CD4-positive, alpha-beta memory T cell (primary cell): Measurements from ENCODE around the gene LZTS2. TPM values are rescaled to one million over a fixed set of nuclear protein-coding genes. Genes with fewer than 3 reads are reported as not detected.

Source experiments
- CTCF ChIA-PET: fragments of 350-600 bp; sonication (Branson Sonifier 250); formaldehyde crosslinking; loops from one replicate; lab custom pipeline; 2021; ENCODE audit warnings: inconsistent platforms; ENCODE audit not compliant: partially characterized antibody; lab: Charles Lee
- POLR2A ChIA-PET: fragments of 350-600 bp; sonication (Branson Sonifier 250); formaldehyde crosslinking; loops from one replicate; lab custom pipeline; 2021; ENCODE audit not compliant: partially characterized antibody; lab: Charles Lee
- DNase-seq, 5 donors: peaks; one replicate each; pipeline versions ENCODE4 v3.0.0 to v3.0.0-alpha.2; 2020 to 2022; ENCODE audit warnings: mixed read lengths in 1 of 5
- H3K27ac ChIP-seq: one replicate; pipeline ENCODE4 v1.7.0; 2013; ENCODE audit warnings: low read depth, low read length
- H3K27me3 ChIP-seq: 2 replicates; pipeline ENCODE4 v1.7.0; 2013; ENCODE audit warnings: mild to moderate bottlenecking, low read length, moderate library complexity; ENCODE audit not compliant: insufficient read depth
- H3K36me3 ChIP-seq: 2 replicates; pipeline ENCODE4 v1.7.0; 2013; ENCODE audit warnings: mild to moderate bottlenecking, low read length, moderate library complexity; ENCODE audit not compliant: insufficient read depth
- H3K4me1 ChIP-seq: 2 replicates; pipeline ENCODE4 v1.7.0; 2013; ENCODE audit warnings: mild to moderate bottlenecking, low read length, moderate library complexity; ENCODE audit not compliant: insufficient read depth
- H3K4me3 ChIP-seq, 2 donors: one replicate each; pipeline ENCODE4 v1.7.0; 2013; ENCODE audit warnings: low read length in 2 of 2, mild to moderate bottlenecking in 1 of 2
- H3K9me3 ChIP-seq, 2 donors: one replicate each; pipeline ENCODE4 v1.7.0; 2013; ENCODE audit warnings: low read length in 2 of 2, control low read depth in 1 of 2; ENCODE audit not compliant: control insufficient read depth in 1 of 2
- H3K27ac Mint-ChIP-seq, 7 donors: one replicate each; pipeline ENCODE4 v1.8.0; 2020 to 2021; ENCODE audit warnings: mixed read lengths in 7 of 7, mild to moderate bottlenecking in 6 of 7, inconsistent platforms in 3 of 7, moderate library complexity in 3 of 7
- H3K27me3 Mint-ChIP-seq, 2 donors: one replicate each; pipeline ENCODE4 v1.8.0; 2020 to 2021; ENCODE audit warnings: mixed read lengths in 2 of 2
- H3K36me3 Mint-ChIP-seq, 2 donors: one replicate each; pipeline ENCODE4 v1.8.0; 2020 to 2021; ENCODE audit warnings: mixed read lengths in 2 of 2, inconsistent platforms in 1 of 2, mild to moderate bottlenecking in 1 of 2
- H3K4me1 Mint-ChIP-seq, 4 donors: one replicate each; pipeline ENCODE4 v1.8.0; 2020 to 2021; ENCODE audit warnings: mixed read lengths in 4 of 4, mild to moderate bottlenecking in 1 of 4
- H3K4me3 Mint-ChIP-seq, 8 donors: one replicate each; pipeline ENCODE4 v1.8.0; 2020 to 2021; ENCODE audit warnings: mixed read lengths in 8 of 8, mild to moderate bottlenecking in 7 of 8, moderate library complexity in 6 of 8, inconsistent platforms in 3 of 8
- H3K9me3 Mint-ChIP-seq, 8 donors: one replicate each; pipeline ENCODE4 v1.8.0; 2020 to 2021; ENCODE audit warnings: mixed read lengths in 8 of 8, mild to moderate bottlenecking in 5 of 8, inconsistent platforms in 3 of 8, moderate library complexity in 1 of 8
- intact Hi-C: fragments of 100-400 bp; cut with micrococcal nuclease; formaldehyde crosslinking; loops from one replicate; pipeline ENCODE4 v1.15.1; 2023
- microRNA-seq: library from miRNA; unstranded; fragments of <30 nt; microRNA quantifications from one replicate; pipeline ENCODE4 v1.2.0, GENCODE V29; 2021; ENCODE audit warnings: borderline replicate concordance, borderline number of aligned reads, borderline microRNAs expressed, mixed read lengths
- polyA plus RNA-seq, 2 donors: library from polyadenylated mRNA; unstranded; fragments of 300-500 nt; fragmentation: Illumina TruSeq; gene quantifications; one replicate each; pipeline ENCODE4 v1.2.3, GENCODE V29; 2021
- total RNA-seq, 2 experiments: library from RNA; stranded (reverse); gene quantifications; one replicate each; pipeline ENCODE4 v1.2.3, GENCODE V29; 2021

Gene LZTS2
- total and polyA plus RNA-seq, 4 experiments from 2014 or later = 8.4 to 33.9 (median 26.6) TPM

DNA sequence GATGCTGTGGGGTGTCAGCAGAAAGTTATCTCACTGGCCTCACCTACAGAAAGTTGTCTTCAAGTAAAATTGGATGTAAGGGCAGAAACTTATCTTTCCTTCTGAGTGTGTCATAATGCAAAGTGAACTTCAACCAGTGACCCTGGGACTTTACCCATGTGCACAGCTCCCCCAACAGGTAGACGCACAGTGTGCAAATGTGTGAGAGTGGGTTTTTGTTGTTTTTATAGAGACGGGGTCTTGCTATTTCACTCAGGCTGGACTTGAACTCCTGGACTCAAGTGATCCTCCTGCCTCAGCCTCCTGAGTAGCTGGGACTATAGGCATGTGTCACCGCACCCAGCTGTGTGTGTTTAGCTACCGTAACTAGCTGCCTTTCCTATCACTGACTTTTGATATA lies 55.8 kb downstream of the LZTS2 start:
- H3K9me3 ChIP-seq = no peaks in the 10 kb centered on the region
- H3K27me3 ChIP-seq = peaks cover 11% of the 10 kb centered on the region
- no peak overlapping the region for H3K4me3 ChIP-seq
- peaks cover 5 to 6% of the 10 kb centered on the region in 2 donors for H3K27me3 Mint-ChIP-seq
- intact Hi-C loops = no loop called here
- H3K27ac ChIP-seq = no peak overlapping the region
- no peaks in the 10 kb centered on the region for H3K36me3 Mint-ChIP-seq
- no peaks in the 10 kb centered on the region for H3K36me3 ChIP-seq
- ChIA-PET POLR2A (no interaction called here), CTCF (interaction anchor here (0.5 to 26.6 kb wide), 6 partner anchors 7 to 862 kb away, joined by 3 to 645 read pairs (median 5); partner anchors contain the start of gene KAZALD1)
- no peaks in the 10 kb centered on the region for H3K9me3 Mint-ChIP-seq
- no peak overlapping the region for H3K27ac Mint-ChIP-seq
- no peak overlapping the region for H3K4me3 Mint-ChIP-seq
- DNase-seq = no peak
- H3K4me1 Mint-ChIP-seq = peaks cover 5 to 16% (median 11%) of the 10 kb centered on the region in 4 donors
- peaks cover 6% of the 10 kb centered on the region for H3K4me1 ChIP-seq

DNA sequence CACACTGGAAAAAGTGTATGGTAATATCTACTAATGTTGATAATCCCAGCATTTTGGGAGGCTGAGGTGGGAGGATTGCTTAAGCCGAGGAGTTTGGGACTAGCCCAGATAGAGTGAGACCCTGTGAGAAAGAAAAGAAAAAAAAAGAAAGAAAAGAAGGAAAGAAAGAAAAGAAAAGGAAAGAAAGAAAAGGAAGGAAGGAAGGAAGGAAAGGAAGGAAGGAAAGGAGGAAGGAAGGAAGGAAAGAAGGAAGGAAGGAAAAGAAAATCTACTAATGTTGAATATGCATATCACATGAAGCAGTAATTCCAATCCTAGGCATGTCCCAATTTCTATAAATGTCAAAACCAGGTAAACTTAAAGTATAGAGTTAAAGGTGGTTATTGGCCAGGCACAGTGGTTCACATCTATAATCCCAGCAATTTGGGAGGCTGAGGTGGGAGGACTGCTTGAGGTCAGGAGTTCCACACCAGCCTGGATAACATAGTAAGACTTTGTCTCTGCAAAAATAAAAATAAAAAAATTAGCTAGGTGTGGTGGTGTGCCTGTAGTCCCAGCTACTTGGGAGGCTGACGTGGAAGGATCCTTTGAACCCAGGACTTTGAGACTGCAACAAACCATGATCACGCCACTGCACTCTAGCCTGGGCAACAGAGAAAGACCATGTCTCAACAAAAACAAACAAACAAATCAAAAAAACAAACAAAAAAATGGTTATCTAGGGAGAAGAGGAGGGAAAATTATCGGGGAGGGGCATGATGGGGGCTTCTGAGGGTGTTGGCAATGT lies 57.0 kb downstream of the LZTS2 start:
- POLR2A ChIA-PET = no interaction called here
- Mint-ChIP-seq H3K27me3 (peaks cover 0 to 2% of the 10 kb centered on the region in 2 donors), H3K4me1 (peaks cover 8 to 16% (median 11%) of the 10 kb centered on the region in 4 donors), H3K36me3 (peaks cover 0 to 2% of the 10 kb centered on the region in 2 donors), H3K4me3 (no peak overlapping the region), H3K9me3 (no peaks in the 10 kb centered on the region), H3K27ac (no peak overlapping the region)
- Histone ChIP-seq H3K27me3 (peaks cover 5% of the 10 kb centered on the region), H3K4me3 (no peak overlapping the region), H3K36me3 (no peaks in the 10 kb centered on the region), H3K9me3 (no peaks in the 10 kb centered on the region), H3K27ac (no peak overlapping the region), H3K4me1 (peaks cover 9% of the 10 kb centered on the region)
- CTCF ChIA-PET = interaction anchor here (0.6 to 26.6 kb wide), 5 partner anchors 7 to 38 kb away, joined by 3 to 645 read pairs (median 13); partner anchors contain the start of gene KAZALD1
- intact Hi-C loops = no loop called here
- no peak for DNase-seq

Small RNA genes within 50 kb of the gene (microRNA-seq; reads per million reads assigned to microRNA genes)
- gene MIR608 = not detected

Other genes with a start within 250 kb of the LZTS2 start
- 10 to 100 TPM; 46.3 to 49.3 TPM for gene SLF2, start 86.8 kb upstream of the LZTS2 start, total RNA-seq
- gene SLF2, start 86.8 kb upstream of the LZTS2 start, polyA plus RNA-seq = 10 to 100 TPM in 1 of 2 donors, 1 to 10 TPM in 1; 5.9 to 18.3 TPM
- gene SEMA4G, start 30.3 kb upstream of the LZTS2 start, total RNA-seq = 1 to 10 TPM; 1.1 to 1.4 TPM
- under 1 TPM in 1 of 2 donors, not detected in 1; 0.26 TPM for gene SEMA4G, start 30.3 kb upstream of the LZTS2 start, polyA plus RNA-seq
- gene MRPL43, start 12.3 kb upstream of the LZTS2 start, total RNA-seq = 10 to 100 TPM; 65.8 to 71.6 TPM
- gene MRPL43, start 12.3 kb upstream of the LZTS2 start, polyA plus RNA-seq = 100 to 1,000 TPM; 110 to 114 TPM
- 10 to 100 TPM; 11.5 to 14.3 TPM for gene TWNK, start 12.3 kb upstream of the LZTS2 start, total RNA-seq
- gene TWNK, start 12.3 kb upstream of the LZTS2 start, polyA plus RNA-seq = 10 to 100 TPM in 1 of 2 donors, 1 to 10 TPM in 1; 5.0 to 10.3 TPM
- gene PDZD7, start 31.3 kb downstream of the LZTS2 start, total RNA-seq = 1 to 10 TPM; 1.1 to 1.8 TPM
- under 1 TPM; 0.20 to 0.29 TPM for gene PDZD7, start 31.3 kb downstream of the LZTS2 start, polyA plus RNA-seq
- 100 to 1,000 TPM; 118 to 123 TPM for gene SFXN3, start 31.4 kb downstream of the LZTS2 start, total RNA-seq
- 10 to 100 TPM; 10.8 to 21.0 TPM for gene SFXN3, start 31.4 kb downstream of the LZTS2 start, polyA plus RNA-seq
- not detected for gene KAZALD1, start 62.2 kb downstream of the LZTS2 start, total RNA-seq
- not detected for gene KAZALD1, start 62.2 kb downstream of the LZTS2 start, polyA plus RNA-seq
- gene TLX1, start 131.5 kb downstream of the LZTS2 start, total RNA-seq = not detected
- not detected for gene TLX1, start 131.5 kb downstream of the LZTS2 start, polyA plus RNA-seq
- not detected for gene LBX1, start 229.7 kb downstream of the LZTS2 start, total RNA-seq
- gene LBX1, start 229.7 kb downstream of the LZTS2 start, polyA plus RNA-seq = not detected